ENCODE measurements around the gene CFAP77. TPM values are rescaled to one million over a fixed set of nuclear protein-coding genes. Genes with fewer than 3 reads are reported as not detected.

Gene CFAP77
- total RNA-seq, 8 experiments from 2014 or later: 0.21 to 7.9 (median 0.38) TPM; not detected in 3

GRCh38 chr9:132572921-132573320 lies 162.9 kb downstream of the CFAP77 start:
- H3K4me1 ChIP-seq (replicated peaks in 1 of 2): peaks cover 11 to 13% of the 10 kb centered on the region in 2 donors
- ATAC-seq (replicated peaks in 6 of 8): peak in 6 of 8 experiments; percentile 26 to 64 (median 31)
- WGBS, 10 experiments: 0 to 50% (median 28%) methylated on average over 1 to 5 of the region's 8 CpGs; no CpG with 5 or more reads in 1 of the 10 experiments
- H3K4me3 ChIP-seq: no peak overlapping the region
- no peak overlapping the region for H3K27ac ChIP-seq
- in situ Hi-C loops (cut with MboI; ENCODE audit: low pct_unique_long_range_greater_than_20kb in 2 of 9, low sequenced_read_pairs in 9 of 9, unreplicated experiment in 9 of 9): loop anchor here in 3 of 9 experiments (10.0 kb wide), 2 partner anchors 68 to 158 kb away; partner anchors contain the start of gene CFAP77 (in 1 of the 3)

- H3K4me3 ChIP-seq: no peak overlapping the region
- in situ Hi-C loops (cut with MboI; ENCODE audit: low pct_unique_long_range_greater_than_20kb in 2 of 9, low sequenced_read_pairs in 9 of 9, unreplicated experiment in 9 of 9): loop anchor here in 3 of 9 experiments (10.0 kb wide), 2 partner anchors 70 to 160 kb away; partner anchors contain the start of gene CFAP77 (in 1 of the 3)
- H3K27ac ChIP-seq: no peak overlapping the region
These were observed 165.1 kb downstream of the CFAP77 start for GRCh38 chr9:132575005-132575609.

GRCh38 chr9:132575811-132576210 lies 165.8 kb downstream of the CFAP77 start:
- Histone ChIP-seq H3K4me3 (no peak overlapping the region), H3K27ac (no peak overlapping the region), H3K4me1 (replicated peaks in 1 of 2) (peaks cover 5 to 6% of the 10 kb centered on the region in 2 donors)
- ATAC-seq (replicated peaks in 6 of 8): no peak
- in situ Hi-C loops (cut with MboI; ENCODE audit: low pct_unique_long_range_greater_than_20kb in 2 of 9, low sequenced_read_pairs in 9 of 9, unreplicated experiment in 9 of 9): loop anchor here in 3 of 9 experiments (10.0 kb wide), 2 partner anchors 71 to 161 kb away; partner anchors contain the start of gene CFAP77 (in 1 of the 3)
- WGBS, 10 experiments: 0 to 53% (median 25%) methylated on average over 1 to 5 of the region's 5 CpGs; no CpG with 5 or more reads in 3 of the 10 experiments

More at GRCh38 chr9:132575005-132575609, 165.1 kb downstream of the CFAP77 start:
- peaks cover 9 to 10% of the 10 kb centered on the region in 2 donors for H3K4me1 ChIP-seq (replicated peaks in 1 of 2)
- 0 to 48% (median 3%) methylated on average over 1 to 5 of the region's 16 CpGs; no CpG with 5 or more reads in 2 of the 10 experiments for WGBS, 10 experiments
- peak; percentile 92 to 99 (median 96) for ATAC-seq (replicated peaks in 6 of 8)

GRCh38 chr9:132577119-132577518 lies 167.1 kb downstream of the CFAP77 start:
- H3K27ac ChIP-seq: no peak overlapping the region
- H3K4me1 ChIP-seq (replicated peaks in 1 of 2): peaks cover 5 to 6% of the 10 kb centered on the region in 2 donors
- ATAC-seq (replicated peaks in 6 of 8): no peak
- in situ Hi-C loops (cut with MboI; ENCODE audit: low pct_unique_long_range_greater_than_20kb in 2 of 9, low sequenced_read_pairs in 9 of 9, unreplicated experiment in 9 of 9): loop anchor here in 3 of 9 experiments (10.0 kb wide), 2 partner anchors 72 to 162 kb away; partner anchors contain the start of gene CFAP77 (in 1 of the 3)
- H3K4me3 ChIP-seq: no peak overlapping the region

- in situ Hi-C loops (cut with MboI; ENCODE audit: low pct_unique_long_range_greater_than_20kb in 2 of 9, low sequenced_read_pairs in 9 of 9, unreplicated experiment in 9 of 9): loop anchor here in 3 of 9 experiments (10.0 kb wide), 2 partner anchors 74 to 164 kb away; partner anchors contain the start of gene CFAP77 (in 1 of the 3)
- no peaks in the 10 kb centered on the region for H3K4me1 ChIP-seq (replicated peaks in 1 of 2)
- no peak for ATAC-seq (replicated peaks in 6 of 8)
- 0 to 80% (median 37%) methylated on average over 1 to 4 of the region's 7 CpGs; no CpG with 5 or more reads in 4 of the 10 experiments for WGBS, 10 experiments
- H3K4me3 ChIP-seq: no peak overlapping the region
- H3K27ac ChIP-seq: no peak overlapping the region
These were observed 168.4 kb downstream of the CFAP77 start for GRCh38 chr9:132578367-132578932.

- in situ Hi-C loops (cut with MboI; ENCODE audit: low pct_unique_long_range_greater_than_20kb in 2 of 9, low sequenced_read_pairs in 9 of 9, unreplicated experiment in 9 of 9): loop anchor here in 3 of 9 experiments (10.0 kb wide), 2 partner anchors 75 to 165 kb away; partner anchors contain the start of gene CFAP77 (in 1 of the 3)
- H3K4me3 ChIP-seq: no peak overlapping the region
- no peak for ATAC-seq (replicated peaks in 6 of 8)
- no peak overlapping the region for H3K27ac ChIP-seq
- no peaks in the 10 kb centered on the region for H3K4me1 ChIP-seq (replicated peaks in 1 of 2)
- 0 to 33% (median 13%) methylated on average over 2 to 11 of the region's 15 CpGs; no CpG with 5 or more reads in 1 of the 10 experiments for WGBS, 10 experiments
These were observed 169.4 kb downstream of the CFAP77 start for GRCh38 chr9:132579427-132579798.

DNA sequence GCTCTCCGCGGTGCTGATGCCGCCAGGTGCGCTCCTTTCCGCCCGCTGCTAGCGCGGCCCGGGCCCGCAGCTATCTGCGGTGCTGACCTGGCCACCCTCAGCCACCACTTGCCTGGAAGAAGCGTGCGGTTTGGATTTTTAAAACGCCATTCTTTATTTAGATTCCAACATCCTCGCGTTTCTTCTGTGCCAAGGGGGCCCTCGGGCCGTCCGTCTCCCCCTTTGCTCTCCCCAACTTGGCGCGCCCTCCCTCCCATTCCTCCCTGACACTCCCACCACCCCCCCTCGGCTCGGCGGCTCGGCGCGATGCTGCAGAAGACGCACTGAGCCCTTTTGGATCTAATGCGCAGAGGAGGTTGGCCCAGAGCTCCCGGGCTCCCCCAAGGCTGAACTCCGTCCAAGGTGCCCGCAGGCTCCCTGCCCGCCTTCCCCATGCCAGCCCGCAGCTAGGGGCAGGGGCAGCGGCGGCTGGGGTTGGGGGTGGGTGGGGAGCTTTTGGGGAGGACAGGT lies 172.3 kb downstream of the CFAP77 start, which contains the start of gene BARHL1:
Gene BARHL1 (plus strand): TSS at position 331 of the 510 bp plus-strand sequence. CDS start 192 bp downstream, outside the sequence.
- no peak within 1 kb of the TSS for H3K27ac ChIP-seq

DNA sequence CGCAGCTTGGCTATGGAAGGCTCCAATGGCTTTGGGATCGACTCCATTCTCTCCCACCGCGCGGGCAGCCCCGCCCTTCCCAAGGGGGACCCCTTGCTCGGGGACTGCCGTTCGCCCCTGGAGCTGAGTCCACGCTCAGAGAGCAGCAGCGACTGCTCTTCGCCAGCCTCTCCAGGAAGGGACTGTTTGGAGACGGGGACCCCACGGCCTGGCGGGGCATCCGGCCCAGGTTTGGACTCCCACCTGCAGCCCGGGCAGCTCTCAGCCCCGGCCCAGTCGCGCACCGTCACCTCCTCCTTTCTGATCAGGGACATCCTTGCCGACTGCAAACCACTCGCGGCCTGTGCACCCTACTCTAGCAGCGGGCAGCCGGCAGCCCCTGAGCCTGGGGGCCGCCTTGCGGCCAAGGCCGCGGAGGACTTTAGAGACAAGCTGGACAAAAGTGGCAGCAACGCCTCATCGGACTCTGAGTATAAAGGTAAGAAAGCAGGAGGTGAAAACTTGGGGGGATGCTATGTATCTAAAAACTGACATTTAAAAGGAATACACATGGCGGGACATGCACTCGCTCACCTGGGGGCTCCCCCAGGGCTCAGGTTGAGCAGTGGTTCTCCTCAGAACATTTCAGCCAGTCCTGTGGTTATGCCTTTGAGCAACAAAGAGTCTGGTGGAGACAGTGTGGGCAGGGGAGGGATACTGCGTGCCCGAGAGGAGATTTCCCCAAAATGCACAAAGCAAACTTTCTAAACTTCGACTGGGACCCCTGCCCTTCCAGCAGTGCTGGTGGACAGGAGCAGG lies 173.0 kb downstream of the CFAP77 start:
- no peak for ATAC-seq (replicated peaks in 6 of 8)
- no peak overlapping the region for H3K27ac ChIP-seq
- WGBS, 10 experiments: 0 to 40% (median 8%) methylated on average over 1 to 21 of the region's 37 CpGs; no CpG with 5 or more reads in 4 of the 10 experiments
- in situ Hi-C loops (cut with MboI; ENCODE audit: low pct_unique_long_range_greater_than_20kb in 2 of 9, low sequenced_read_pairs in 9 of 9, unreplicated experiment in 9 of 9): no loop called here
- no peaks in the 10 kb centered on the region for H3K4me1 ChIP-seq (replicated peaks in 1 of 2)
- H3K4me3 ChIP-seq: no peak overlapping the region

More for the DNA sequence above, 172.3 kb downstream of the CFAP77 start, which contains the start of gene BARHL1:
- in situ Hi-C loops (cut with MboI; ENCODE audit: low pct_unique_long_range_greater_than_20kb in 2 of 9, low sequenced_read_pairs in 9 of 9, unreplicated experiment in 9 of 9): no loop called here
- WGBS, 10 experiments: 0% methylated on average over 4 to 7 of the region's 36 CpGs; no CpG with 5 or more reads in 8 of the 10 experiments
- ATAC-seq (replicated peaks in 6 of 8): peak in 3 of 8 experiments; percentile 3 to 17 (median 6)
- Histone ChIP-seq H3K4me3 (peak within 1 kb of the TSS in 1 of 5 donors; percentile 12), H3K4me1 (replicated peaks in 1 of 2) (no peaks in the 10 kb centered on the region)

GRCh38 chr9:132583584-132584304 lies 173.7 kb downstream of the CFAP77 start:
- ATAC-seq (replicated peaks in 6 of 8): no peak
- Histone ChIP-seq H3K4me1 (replicated peaks in 1 of 2) (no peaks in the 10 kb centered on the region), H3K27ac (no peak overlapping the region), H3K4me3 (no peak overlapping the region)
- in situ Hi-C loops (cut with MboI; ENCODE audit: low pct_unique_long_range_greater_than_20kb in 2 of 9, low sequenced_read_pairs in 9 of 9, unreplicated experiment in 9 of 9): no loop called here
- 0 to 21% (median 7%) methylated on average over 1 to 7 of the region's 8 CpGs; no CpG with 5 or more reads in 1 of the 10 experiments for WGBS, 10 experiments

DNA sequence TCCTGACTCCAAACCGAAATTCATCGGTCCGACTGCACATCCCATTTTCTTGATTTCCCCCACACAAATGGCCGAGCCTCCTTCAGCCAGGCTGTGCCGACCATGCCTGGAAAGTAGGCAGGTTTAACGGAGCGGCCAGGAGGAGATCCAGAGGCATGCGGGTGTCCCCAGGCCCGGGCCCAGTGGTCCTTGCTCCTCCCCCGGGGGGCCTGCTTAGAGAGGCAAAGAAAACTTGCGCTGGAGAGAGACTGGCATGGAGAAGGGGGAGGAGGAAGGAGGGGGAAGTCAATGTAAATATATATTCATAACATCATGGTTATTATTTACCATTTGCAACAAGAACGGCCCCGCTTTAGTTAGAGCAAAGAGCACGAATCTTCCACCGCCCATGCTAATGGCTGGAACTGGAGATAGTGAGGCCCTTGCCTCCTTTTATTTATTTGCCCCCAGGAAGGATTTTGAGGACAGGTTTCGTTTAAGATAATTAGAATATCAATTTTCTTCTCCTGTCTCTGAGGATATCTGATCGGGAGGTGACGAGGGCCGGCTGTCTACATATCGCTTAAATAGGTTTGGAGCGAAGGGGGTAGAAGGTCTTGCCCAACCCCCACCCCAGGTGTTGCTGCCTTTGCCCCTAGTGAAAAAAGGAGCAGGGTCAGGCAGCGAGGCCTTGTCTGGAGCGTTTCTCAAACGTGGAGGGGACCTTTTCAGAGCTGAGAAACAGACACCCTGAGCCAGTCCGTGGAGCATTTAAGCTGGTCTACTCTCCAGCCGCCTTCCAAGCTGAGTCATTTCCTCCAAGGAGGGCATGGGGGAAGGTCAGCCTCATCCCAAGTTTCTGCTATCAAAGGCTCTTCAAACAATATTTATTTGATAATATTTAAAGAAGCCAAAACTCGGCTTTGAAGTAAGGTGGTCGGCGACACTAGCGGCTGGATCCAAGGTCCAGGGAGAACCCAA lies 174.9 kb downstream of the CFAP77 start:
- Histone ChIP-seq H3K27ac (no peak overlapping the region), H3K4me1 (replicated peaks in 1 of 2) (no peaks in the 10 kb centered on the region), H3K4me3 (no peak overlapping the region)
- WGBS, 10 experiments: 0 to 13% (median 10%) methylated on average over 3 to 18 of the region's 30 CpGs; no CpG with 5 or more reads in 1 of the 10 experiments
- in situ Hi-C loops (cut with MboI; ENCODE audit: low pct_unique_long_range_greater_than_20kb in 2 of 9, low sequenced_read_pairs in 9 of 9, unreplicated experiment in 9 of 9): no loop called here
- no peak for ATAC-seq (replicated peaks in 6 of 8)

Data from motor neuron (in vitro differentiated cells).